ENCODE measurements around the gene CNNM2. TPM values are rescaled to one million over a fixed set of nuclear protein-coding genes. Genes with fewer than 3 reads are reported as not detected.

CNNM2 gene
- total RNA-seq, 1 donor from 2014 or later: 9.6 TPM

- Mint-ChIP-seq H3K4me1 (peaks cover 8% of the 10 kb centered on the region), H3K36me3 (ENCODE audit: low read depth) (no peaks in the 10 kb centered on the region), H3K4me3 (no peak overlapping the region), H3K9me3 (no peaks in the 10 kb centered on the region), H3K27ac (ENCODE audit: unreplicated experiment) (no peak overlapping the region), H3K27me3 (ENCODE audit: low read depth) (no peaks in the 10 kb centered on the region)
- DNase-seq (ENCODE audit: low read depth, low spot score): no peak
- TF ChIP-seq CTCF (conservative IDR thresholded peaks at IDR 0.05): no peak
Observed at GRCh38 chr10:103114876-103115275, 196.8 kb downstream of the CNNM2 start.

- TF ChIP-seq CTCF (conservative IDR thresholded peaks at IDR 0.05): no peak
- Mint-ChIP-seq H3K9me3 (no peaks in the 10 kb centered on the region), H3K36me3 (ENCODE audit: low read depth) (no peaks in the 10 kb centered on the region), H3K4me3 (no peak overlapping the region), H3K4me1 (no peaks in the 10 kb centered on the region), H3K27ac (ENCODE audit: unreplicated experiment) (no peak overlapping the region), H3K27me3 (ENCODE audit: low read depth) (no peaks in the 10 kb centered on the region)
- no peak for DNase-seq (ENCODE audit: low read depth, low spot score)
Observed at GRCh38 chr10:103117247-103117646, 199.2 kb downstream of the CNNM2 start.

- TF ChIP-seq CTCF (conservative IDR thresholded peaks at IDR 0.05): no peak
- no peak overlapping the region for H3K27ac Mint-ChIP-seq (ENCODE audit: unreplicated experiment)
Observed at GRCh38 chr10:103120546-103120945, 202.5 kb downstream of the CNNM2 start.

GRCh38 chr10:103120977-103121735 is 203.1 kb downstream of the CNNM2 start:
- Mint-ChIP-seq H3K4me1 (no peaks in the 10 kb centered on the region), H3K36me3 (ENCODE audit: low read depth) (peaks cover 4% of the 10 kb centered on the region), H3K27me3 (ENCODE audit: low read depth) (no peaks in the 10 kb centered on the region), H3K9me3 (no peaks in the 10 kb centered on the region), H3K4me3 (no peak overlapping the region), H3K27ac (ENCODE audit: unreplicated experiment) (no peak overlapping the region)
- no peak for TF ChIP-seq CTCF (conservative IDR thresholded peaks at IDR 0.05)
- no peak for DNase-seq (ENCODE audit: low read depth, low spot score)

More at GRCh38 chr10:103120546-103120945, 202.5 kb downstream of the CNNM2 start:
- Mint-ChIP-seq H3K36me3 (ENCODE audit: low read depth) (peaks cover 4% of the 10 kb centered on the region), H3K27me3 (ENCODE audit: low read depth) (no peaks in the 10 kb centered on the region), H3K9me3 (no peaks in the 10 kb centered on the region), H3K4me1 (no peaks in the 10 kb centered on the region), H3K4me3 (no peak overlapping the region)
- no peak for DNase-seq (ENCODE audit: low read depth, low spot score)

GRCh38 chr10:103123282-103124024 is 205.4 kb downstream of the CNNM2 start:
- H3K27me3 Mint-ChIP-seq (ENCODE audit: low read depth): no peaks in the 10 kb centered on the region
- TF ChIP-seq CTCF (conservative IDR thresholded peaks at IDR 0.05): no peak
- no peaks in the 10 kb centered on the region for H3K4me1 Mint-ChIP-seq
- DNase-seq (ENCODE audit: low read depth, low spot score): no peak
- no peaks in the 10 kb centered on the region for H3K9me3 Mint-ChIP-seq
- H3K27ac Mint-ChIP-seq (ENCODE audit: unreplicated experiment): no peak overlapping the region
- H3K4me3 Mint-ChIP-seq: no peak overlapping the region
- H3K36me3 Mint-ChIP-seq (ENCODE audit: low read depth): peaks cover 9% of the 10 kb centered on the region
